ENCODE data around the gene TCEAL4.
"Not testable (repeated sequence)": the region's sequence is repeated elsewhere in the genome, so short reads cannot be mapped to it uniquely, and the experiment has no call there.

TCEAL4 gene

DNA sequence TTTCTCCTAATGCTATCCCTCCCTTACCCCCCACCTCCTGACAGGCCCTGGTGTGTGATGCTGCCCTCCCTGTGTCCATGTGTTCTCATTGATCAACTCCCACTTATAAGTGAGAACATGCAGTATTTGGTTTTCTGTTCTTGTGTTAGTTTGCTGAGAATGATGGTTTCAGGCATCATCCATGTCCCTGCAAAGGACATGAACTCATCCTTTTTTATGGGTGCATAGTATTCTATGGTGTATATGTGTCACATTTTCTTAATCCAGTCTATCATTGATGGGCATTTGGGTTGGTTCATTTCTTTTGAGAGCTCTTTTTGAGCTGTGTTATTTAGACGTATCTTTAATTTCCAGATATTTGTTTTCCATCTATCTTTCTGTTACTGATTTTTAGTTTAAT is 7.0 kb downstream of the TCEAL4 start:
- DNase-seq (ENCODE audit: low spot score): not testable (repeated sequence)

DNA sequence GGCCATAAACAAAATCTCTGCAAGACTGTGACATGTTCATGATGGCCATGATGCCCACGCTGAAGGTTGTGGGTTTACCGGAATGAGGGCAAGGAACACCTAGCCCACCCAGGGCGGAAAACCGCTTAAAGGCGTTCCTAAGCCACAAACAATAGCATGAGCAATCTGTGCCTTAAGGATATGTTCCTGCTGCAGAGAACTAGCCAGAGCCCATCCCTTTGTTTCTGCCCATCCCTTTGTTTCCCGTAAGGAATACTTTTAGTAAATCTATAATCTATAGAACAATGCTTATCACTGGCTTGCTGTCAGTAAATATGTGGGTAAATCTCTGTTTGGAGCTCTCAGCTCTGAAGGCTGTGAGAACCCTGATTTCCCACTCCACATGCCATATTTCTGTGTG is 9.9 kb downstream of the TCEAL4 start:
- not testable (repeated sequence) for DNase-seq (ENCODE audit: low spot score)

DNA sequence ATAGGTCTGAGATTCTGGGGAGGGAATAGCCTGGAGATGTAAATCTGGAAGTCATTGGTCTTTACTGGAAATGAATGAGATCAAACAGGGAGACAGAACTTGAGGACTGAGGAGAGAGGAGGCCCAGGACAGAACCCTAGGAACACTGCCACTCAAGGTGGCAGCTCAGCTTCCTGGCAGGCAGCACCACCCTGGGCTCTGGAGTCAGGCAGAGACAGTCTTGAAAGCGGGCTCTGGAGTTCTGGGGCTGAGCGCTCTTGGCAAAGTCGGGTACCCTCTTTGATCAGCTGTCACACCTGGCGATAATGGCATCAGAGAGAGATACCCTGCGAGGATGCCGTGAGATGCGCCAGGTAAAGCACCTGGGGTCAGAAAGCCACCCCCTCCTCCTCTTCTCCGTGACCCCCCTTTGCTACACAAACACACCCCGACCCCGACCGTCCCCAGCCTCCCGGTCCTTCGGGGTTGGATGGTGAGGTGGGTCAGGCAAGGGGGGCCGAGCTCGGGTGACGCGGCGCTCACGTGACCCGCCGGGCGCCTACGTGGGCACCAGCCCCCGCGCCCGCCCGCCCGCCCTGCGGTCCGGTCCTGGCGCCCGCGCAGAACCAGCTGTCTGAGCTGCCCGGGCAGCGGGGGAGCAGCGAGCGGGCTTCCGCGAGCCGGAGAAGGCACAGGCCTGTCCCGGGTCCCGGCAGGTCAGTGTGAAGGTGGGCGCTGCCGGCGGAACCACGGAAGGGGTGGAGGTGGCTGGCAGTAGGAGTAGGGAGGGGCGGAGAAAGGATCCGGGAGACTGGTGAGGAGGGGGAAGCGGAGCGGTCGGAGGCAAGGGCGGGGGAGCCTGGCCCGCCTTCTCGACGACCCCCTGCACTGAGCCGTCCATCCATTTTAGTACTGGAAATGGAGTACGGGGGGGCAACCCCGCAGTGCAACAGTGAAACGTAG is 22.3 kb downstream of the TCEAL4 start, which contains the start of gene TCEAL3:
Gene TCEAL3 (plus strand): TSS at position 600 of the 942 bp plus-strand sequence. CDS start 1,102 bp downstream, outside the sequence.
- no peak for DNase-seq (ENCODE audit: low spot score)

DNA sequence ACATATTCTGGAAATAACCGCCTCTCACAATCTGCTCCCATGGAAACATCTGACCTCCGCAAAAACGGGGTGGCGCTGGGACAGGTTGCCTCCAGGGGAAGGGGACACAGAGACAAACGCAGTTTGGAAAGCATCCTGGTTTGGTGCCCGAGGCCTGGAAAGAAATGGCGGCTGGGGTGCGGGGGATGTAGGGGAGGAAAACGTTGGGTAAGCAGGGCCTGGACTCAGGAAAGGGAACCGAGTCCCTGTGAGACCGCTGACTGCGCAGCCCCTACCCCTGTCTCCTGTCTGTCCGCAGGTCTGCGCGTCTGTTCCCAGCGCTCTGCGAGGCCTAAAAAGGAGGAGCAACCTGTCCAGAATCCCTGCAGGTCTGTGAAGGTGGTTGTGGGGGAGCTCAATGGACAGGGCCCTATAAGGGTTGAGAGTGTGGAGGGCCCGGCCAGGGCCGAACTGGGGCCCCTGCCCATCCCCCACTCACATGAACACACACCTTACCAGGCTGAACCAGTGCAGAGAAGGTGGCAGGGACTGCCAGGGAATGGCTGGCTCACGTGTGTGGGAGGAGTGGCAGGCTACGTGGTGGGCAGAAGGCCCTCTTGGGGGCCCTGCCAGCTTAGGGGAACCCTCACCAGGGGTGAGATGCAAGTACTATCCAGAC is 23.1 kb downstream of the TCEAL4 start:
- no peak for DNase-seq (ENCODE audit: low spot score)

DNA sequence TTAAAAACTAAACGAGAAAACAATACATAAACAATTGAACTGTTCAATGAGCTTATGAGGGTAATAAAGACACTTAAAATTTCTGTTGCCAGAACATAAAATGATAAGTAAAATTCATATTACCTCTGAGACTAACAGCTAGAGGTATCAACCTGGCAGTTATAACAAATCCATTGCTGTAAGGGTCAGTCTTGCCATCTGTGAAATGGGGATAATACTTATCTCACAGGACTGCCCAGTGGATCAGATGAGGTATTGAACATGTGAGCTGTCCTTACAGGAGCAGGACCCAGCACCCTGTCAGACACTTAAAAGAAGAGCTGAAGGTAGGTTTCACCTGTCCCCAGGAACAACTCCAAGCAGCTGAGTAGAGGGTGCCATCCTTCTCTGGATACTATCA is 25.0 kb downstream of the TCEAL4 start:
- no peak for DNase-seq (ENCODE audit: low spot score)

DNA sequence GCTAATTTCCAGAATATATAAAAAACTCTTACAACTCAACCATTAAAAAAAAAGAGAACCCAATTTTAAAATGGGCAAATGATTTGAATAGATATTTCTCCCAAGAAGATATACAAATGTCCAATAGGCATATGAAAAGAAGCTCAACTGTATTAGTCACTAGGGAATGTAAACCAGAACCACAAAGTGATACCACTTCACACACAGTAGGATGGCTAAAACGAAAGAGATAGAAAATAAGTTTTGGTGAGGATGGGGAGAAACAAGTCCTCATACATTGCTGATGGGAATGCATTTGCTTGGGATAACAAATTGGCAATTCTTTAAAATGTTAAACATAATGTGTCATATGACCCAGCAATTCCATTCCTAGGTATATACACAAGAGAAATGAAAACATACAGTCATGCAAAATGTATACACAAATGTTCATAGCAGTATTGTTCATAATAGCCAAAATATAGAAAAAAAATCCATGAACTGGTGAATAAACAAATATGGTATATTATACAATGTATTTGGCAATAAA is 28.1 kb downstream of the TCEAL4 start:
- DNase-seq (ENCODE audit: low spot score): no peak

DNA sequence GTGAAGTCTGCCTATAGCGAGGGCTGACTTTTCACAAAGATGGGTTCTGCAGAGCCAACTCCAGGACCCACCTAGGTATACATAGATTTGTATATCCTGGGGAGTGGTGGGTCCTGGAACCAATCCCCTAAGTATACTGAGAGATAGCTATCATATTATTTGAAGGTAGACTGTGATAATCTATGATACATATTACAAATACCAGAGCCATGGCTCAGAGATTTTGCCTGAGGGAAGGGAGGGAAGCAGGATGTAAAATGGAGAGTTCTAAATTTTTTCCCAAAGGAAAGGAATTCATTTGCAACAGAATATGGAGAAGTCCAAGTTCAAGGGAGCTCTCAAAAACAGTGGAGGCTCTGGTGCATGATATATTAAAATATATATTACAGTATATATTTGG is 29.7 kb downstream of the TCEAL4 start:
- no peak for DNase-seq (ENCODE audit: low spot score)

DNA sequence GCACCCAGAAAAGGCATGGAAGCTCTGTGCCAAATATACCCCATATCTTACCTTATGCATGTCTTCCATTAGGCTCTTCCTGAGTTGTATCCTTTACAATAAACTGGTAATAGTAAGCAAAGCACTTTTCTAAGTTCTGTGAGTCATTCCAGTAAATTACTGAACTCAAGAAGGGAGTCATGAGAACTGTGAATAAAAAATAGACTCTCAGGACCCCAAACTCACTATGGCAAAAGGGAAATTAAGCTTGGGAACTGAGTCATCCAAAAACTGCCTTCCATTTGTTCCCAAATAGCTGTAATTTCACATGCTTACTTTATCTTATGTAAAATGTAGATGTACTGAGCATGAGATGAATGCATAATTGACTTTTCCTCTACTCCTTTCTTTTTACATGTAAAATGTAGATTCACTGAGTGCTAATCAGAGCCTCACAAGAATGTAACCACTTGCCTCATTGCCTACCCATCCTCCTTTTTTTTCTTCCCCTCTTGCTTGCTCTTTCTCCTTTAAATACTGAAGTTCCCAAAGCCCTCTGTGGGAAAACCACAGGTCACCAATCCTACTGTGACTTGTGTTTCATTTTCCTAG is 30.6 kb downstream of the TCEAL4 start:
- no peak for DNase-seq (ENCODE audit: low spot score)

DNA sequence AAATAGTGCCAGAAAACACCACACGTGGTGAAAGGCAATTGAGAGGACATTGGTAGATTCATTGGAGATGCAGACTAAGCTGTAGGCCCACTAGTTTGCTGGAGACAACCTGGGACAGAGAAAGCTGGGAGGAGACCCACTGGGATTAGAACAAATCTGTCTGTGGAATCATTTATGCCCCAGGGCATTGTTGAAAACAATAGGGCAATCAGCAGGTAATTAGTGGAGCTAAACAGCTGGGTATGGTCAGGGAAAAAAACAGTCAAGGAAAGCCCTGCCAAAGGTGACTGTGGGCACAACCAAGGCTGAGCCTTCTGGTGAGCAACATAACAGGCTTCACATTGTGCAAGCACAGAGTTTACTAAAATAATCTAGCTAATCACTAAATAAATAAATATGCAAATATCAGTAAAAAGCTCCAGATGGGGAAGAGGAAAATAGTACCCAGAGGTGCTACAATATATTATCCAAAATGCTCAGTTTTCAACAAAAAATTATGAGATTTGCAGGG is 31.4 kb downstream of the TCEAL4 start:
- no peak for DNase-seq (ENCODE audit: low spot score)

DNA sequence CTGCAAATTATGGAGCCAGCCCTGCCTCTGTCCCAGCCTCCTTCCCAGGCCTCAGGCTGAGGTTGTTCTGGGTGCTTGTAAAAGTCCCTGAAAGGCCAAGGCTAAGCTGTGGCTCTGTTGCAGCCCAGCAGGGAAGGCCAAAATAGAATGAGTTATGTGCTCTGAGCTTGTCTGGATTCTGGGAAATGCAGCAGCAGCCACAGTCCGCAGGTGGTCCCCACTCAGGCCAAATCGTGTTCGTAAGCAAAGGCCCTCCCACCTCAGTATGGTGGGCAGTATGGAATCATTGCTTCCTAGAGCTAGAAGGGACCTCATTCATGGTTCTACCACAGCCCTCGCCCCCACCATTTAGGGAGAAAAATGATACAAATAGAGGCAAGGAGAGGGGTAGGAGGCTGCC is 38.8 kb downstream of the TCEAL4 start:
- no peak for DNase-seq (ENCODE audit: low spot score)

DNA sequence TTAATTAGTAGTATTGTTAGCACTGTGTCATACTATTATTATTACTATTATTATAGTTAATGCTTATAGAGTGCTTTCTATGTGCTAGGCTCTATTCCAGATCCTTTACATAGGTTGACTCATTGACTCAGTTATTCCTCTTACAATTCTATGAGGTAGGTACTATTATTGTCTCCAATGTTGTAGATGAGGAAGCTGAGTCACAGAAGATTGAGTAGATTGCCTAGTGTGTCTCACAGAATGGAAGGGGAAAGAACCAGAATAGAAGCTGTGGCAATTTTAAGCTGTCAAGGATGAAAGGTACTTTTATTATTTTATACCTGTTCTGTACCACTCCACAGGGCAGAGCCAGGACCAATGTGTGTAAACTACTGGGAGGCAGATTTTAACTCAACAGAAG is 41.5 kb downstream of the TCEAL4 start:
- no peak for DNase-seq (ENCODE audit: low spot score)

DNA sequence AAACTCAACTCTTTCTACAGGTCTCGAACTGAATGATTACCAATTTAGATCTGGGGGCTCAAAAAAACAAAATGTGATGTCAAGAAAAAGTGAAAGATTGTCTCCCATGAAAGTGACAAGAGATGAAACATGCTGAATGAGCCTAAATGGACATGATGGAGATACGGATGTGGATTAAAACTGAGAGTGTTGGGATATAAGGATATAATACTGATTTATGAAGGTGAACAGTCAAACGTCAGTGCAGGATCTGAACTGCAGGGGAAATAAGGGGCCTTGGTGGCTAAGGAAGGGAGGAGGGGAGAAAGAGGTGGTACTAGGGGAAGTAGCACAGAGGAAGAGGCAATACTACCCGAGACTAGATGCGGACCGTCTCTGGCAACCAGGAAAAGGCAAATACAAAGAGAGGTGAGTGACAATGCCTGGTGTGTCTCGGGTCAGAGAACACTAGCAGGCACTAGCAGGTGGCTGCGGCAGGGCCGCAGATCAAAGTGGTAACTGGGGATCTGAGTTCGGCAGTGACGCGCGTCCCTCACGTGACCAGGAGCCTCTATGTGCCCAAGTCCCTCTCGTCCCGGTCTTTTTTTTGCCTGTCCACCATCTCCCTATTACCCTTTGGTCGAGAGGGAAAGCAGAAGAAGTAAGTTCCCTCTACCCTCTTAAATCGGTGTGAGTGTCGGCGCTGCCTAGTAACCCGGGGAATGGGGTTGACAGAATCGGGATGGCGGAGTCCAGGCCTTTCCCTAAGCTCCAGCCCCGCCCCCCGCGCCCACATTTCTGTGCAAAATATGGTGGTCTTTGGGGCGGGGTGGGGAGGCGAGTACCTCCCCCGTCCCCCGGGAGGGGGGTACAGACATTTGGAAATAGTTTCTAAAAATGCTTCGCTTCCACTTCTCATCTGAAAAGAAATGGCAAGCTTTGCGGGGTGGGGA is 43.3 kb downstream of the TCEAL4 start, which contains the start of gene TCEAL1:
Gene TCEAL1 (plus strand): TSS at position 590 of the 932 bp plus-strand sequence. CDS start 942 bp downstream, outside the sequence.
- peak; percentile 25 for DNase-seq (ENCODE audit: low spot score)

DNA sequence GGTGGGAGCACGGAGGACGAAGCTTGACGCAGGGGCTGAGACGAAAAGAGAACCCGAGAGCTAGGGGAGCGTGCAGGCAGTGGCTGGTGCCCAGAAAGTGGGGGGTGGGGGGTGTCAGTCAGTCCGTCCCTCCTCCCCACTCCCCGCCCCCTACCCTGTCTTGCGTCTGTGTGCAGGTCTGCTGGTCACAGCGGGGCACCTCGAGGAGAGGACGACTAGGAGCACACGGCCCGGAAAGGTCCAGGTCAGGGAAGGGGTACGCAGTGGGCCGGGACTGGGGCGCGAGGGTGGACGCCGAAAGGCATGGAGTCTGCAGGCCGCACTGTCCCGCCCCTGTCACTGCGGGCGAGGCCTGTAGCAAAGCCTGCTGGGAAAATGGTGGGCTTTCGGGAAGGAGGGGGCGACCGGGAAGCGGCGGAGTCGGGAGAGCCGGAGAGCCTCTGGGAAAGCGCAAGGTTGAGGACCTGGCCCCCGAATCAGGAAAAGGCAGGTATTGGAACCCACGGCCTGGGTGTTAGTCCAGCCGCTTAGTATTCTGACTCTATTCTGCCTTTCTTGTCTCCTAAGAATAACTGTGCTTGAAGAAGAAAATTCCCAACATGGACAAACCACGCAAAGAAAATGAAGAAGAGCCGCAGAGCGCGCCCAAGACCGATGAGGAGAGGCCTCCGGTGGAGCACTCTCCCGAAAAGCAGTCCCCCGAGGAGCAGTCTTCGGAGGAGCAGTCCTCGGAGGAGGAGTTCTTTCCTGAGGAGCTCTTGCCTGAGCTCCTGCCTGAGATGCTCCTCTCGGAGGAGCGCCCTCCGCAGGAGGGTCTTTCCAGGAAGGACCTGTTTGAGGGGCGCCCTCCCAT is 44.2 kb downstream of the TCEAL4 start:
- DNase-seq (ENCODE audit: low spot score): peak; percentile 11

DNA sequence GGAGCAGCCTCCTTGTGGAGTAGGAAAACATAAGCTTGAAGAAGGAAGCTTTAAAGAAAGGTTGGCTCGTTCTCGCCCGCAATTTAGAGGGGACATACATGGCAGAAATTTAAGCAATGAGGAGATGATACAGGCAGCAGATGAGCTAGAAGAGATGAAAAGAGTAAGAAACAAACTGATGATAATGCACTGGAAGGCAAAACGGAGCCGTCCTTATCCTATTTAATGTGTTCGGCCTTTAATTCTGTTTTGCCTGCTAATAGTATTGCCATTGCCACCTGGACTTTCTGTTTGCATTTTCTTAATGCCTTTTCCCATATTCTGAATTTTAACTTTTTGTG is 44.8 kb downstream of the TCEAL4 start:
- DNase-seq (ENCODE audit: low spot score): no peak

DNA sequence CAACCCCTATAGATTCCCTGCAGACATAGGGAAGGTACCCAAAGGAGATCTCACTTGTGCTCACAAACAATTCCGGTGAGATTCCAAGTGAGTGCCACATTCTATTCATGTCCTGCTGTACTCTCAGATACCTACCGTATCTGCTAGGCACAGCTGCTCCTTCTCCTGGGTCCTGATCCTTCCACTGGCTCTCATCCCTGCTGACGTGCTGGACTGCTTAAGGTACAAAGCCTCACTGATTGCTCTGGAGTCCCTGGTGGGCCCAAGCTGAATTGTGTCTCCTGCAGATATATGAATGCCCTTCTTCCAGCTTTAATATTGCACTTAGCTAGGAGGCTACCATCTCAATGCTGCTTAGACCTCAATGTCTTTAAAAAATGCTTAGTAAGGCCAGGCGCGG is 45.8 kb downstream of the TCEAL4 start:
- DNase-seq (ENCODE audit: low spot score): no peak

DNA sequence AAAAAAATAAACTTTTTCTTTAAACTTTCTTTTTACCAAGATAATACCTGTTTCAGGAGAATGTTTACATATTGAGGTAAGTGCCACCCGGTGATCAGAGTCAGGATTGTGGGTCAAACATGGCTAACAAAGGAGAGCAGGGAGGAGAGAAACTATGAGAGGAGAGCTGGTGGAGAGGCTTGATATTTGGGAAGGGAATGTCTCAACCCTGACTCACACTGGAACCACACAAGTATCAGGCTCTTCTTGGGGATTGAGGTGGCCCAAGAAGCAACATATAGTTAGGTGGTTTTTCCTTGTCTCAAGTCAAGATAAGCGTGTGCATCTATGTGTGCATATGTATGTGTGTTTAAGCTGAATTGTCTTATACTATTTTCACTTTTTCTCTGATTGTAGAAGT is 50.1 kb downstream of the TCEAL4 start:
- no peak for DNase-seq (ENCODE audit: low spot score)
